Liver (tissue), 9 donors: ENCODE data around the gene GOPC. TPM values are rescaled to one million over a fixed set of nuclear protein-coding genes. Genes with fewer than 3 reads are reported as not detected.

Source experiments
- DNase-seq: peaks from one replicate; pipeline ENCODE4 v3.0.0-alpha.2; 2017; ENCODE audit warnings: low spot score
- H3K27ac ChIP-seq, 2 donors: one replicate each; pipeline ENCODE4 v1.7.0; 2013; ENCODE audit warnings: inconsistent platforms in 2 of 2, low read length in 2 of 2, control low read depth in 1 of 2, low read depth in 1 of 2, mild to moderate bottlenecking in 1 of 2
- H3K27me3 ChIP-seq, 4 donors: one replicate each; pipeline versions ENCODE4 v1.6.1 to v1.7.0; 2013; ENCODE audit warnings: low read length in 3 of 4, inconsistent platforms in 1 of 4, mild to moderate bottlenecking in 1 of 4, moderate library complexity in 1 of 4; ENCODE audit not compliant: control insufficient read depth in 4 of 4, insufficient read depth in 4 of 4
- H3K36me3 ChIP-seq, 4 donors: one replicate each; pipeline versions ENCODE4 v1.6.1 to v1.7.0; 2013; ENCODE audit warnings: low read length in 3 of 4, mild to moderate bottlenecking in 3 of 4, low read depth in 1 of 4, moderate library complexity in 1 of 4; ENCODE audit not compliant: control insufficient read depth in 4 of 4, insufficient read depth in 3 of 4
- H3K4me1 ChIP-seq, 4 donors: one replicate each; pipeline versions ENCODE4 v1.6.1 to v1.7.0; 2013; ENCODE audit warnings: low read length in 3 of 4, mild to moderate bottlenecking in 3 of 4, moderate library complexity in 1 of 4; ENCODE audit not compliant: control insufficient read depth in 4 of 4, insufficient read depth in 4 of 4
- H3K4me3 ChIP-seq, 3 donors: one replicate each; pipeline versions ENCODE4 v1.6.1 to v1.7.0; 2013; ENCODE audit warnings: low read length in 3 of 3, control low read depth in 1 of 3, low read depth in 1 of 3, mild to moderate bottlenecking in 1 of 3
- H3K9ac ChIP-seq, 2 donors: one replicate each; pipeline ENCODE4 v1.7.0; 2013; ENCODE audit warnings: low read length in 2 of 2, mild to moderate bottlenecking in 2 of 2, moderate library complexity in 2 of 2, control low read depth in 1 of 2, low read depth in 1 of 2
- H3K9me3 ChIP-seq, 4 donors: one replicate each; pipeline versions ENCODE4 v1.6.1 to v1.7.0; 2013; ENCODE audit warnings: low read length in 3 of 4; ENCODE audit not compliant: control insufficient read depth in 4 of 4
- ATF3 ChIP-seq: IDR thresholded peaks from 2 replicates; pipeline ENCODE4 v1.6.1; 2016; ENCODE audit warnings: antibody characterized with exemption
- CTCF ChIP-seq: fragments of 150-350 bp; IDR thresholded peaks from 2 replicates; pipeline ENCODE4 v1.5.1; 2017; ENCODE audit warnings: improper control_type of control experiment, low read depth, low read length; ENCODE audit not compliant: missing input control
- EGR1 ChIP-seq, 2 donors: IDR thresholded peaks; 2 replicates each; pipeline ENCODE4 v1.6.1; 2016 to 2018; ENCODE audit warnings: antibody characterized with exemption in 2 of 2, low read depth in 2 of 2
- FOXA1 ChIP-seq: IDR thresholded peaks from 2 replicates; pipeline ENCODE4 v1.6.1; 2016; ENCODE audit warnings: antibody characterized with exemption
- FOXA2 ChIP-seq: IDR thresholded peaks from 2 replicates; pipeline ENCODE4 v1.6.1; 2016; ENCODE audit warnings: antibody characterized with exemption
- HNF4A ChIP-seq, 2 donors: conservative IDR thresholded peaks; 2 replicates each; pipeline ENCODE4 v1.6.1; 2016; ENCODE audit warnings: antibody characterized with exemption in 2 of 2, mild to moderate bottlenecking in 2 of 2
- HNF4G ChIP-seq: IDR thresholded peaks from 2 replicates; pipeline ENCODE4 v1.6.1; 2016; ENCODE audit warnings: antibody characterized with exemption
- NR2F2 ChIP-seq: IDR thresholded peaks from 2 replicates; pipeline ENCODE4 v1.6.1; 2016; ENCODE audit warnings: antibody characterized with exemption
- REST ChIP-seq: IDR thresholded peaks from 2 replicates; pipeline ENCODE4 v1.6.1; 2016; ENCODE audit warnings: antibody characterized with exemption, mild to moderate bottlenecking
- RXRA ChIP-seq, 2 donors: IDR thresholded peaks; 2 replicates each; pipeline ENCODE4 v1.6.1; 2017 to 2018; ENCODE audit warnings: antibody characterized with exemption in 2 of 2, mild to moderate bottlenecking in 1 of 2
- SP1 ChIP-seq: IDR thresholded peaks from 2 replicates; pipeline ENCODE4 v1.6.1; 2018; ENCODE audit warnings: antibody characterized with exemption, mild to moderate bottlenecking
- YY1 ChIP-seq: IDR thresholded peaks from 2 replicates; pipeline ENCODE4 v1.6.1; 2016; ENCODE audit warnings: antibody characterized with exemption, mild to moderate bottlenecking
- WGBS: extraction: QIAGEN DNeasy Blood & Tissue Kit; methylation state at CpG from one replicate; pipeline ENCODE4 v1.1.7; 2013; 5-methylcytosine and 5-hydroxymethylcytosine counted together
- polyA plus RNA-seq, 2 donors: library from polyadenylated mRNA; stranded (reverse) in 1 of 2; unstranded in 1 of 2; fragments of 200-250 nt in 1 of 2; fragments of >200 nt in 1 of 2; fragmentation: Nextera tagmentation in 1 of 2; extraction: Ambion mirVana in 1 of 2; gene quantifications; one replicate each; pipeline versions ENCODE4 v1.2.1 to v1.2.3, GENCODE V29; 2013 to 2015
- total RNA-seq, 2 donors: library from RNA; depleted of rRNA; stranded (reverse); fragments of >200 nt; gene quantifications; one replicate each; pipeline ENCODE4 v1.2.3, GENCODE V29; 2014
- donor health status: healthy.
- donor health status: healthy.
- donor health status: healthy.
- donor health status: healthy.
- donor health status: healthy.

Gene GOPC
- total and polyA plus RNA-seq, 4 donors = 7.4 to 17.8 (median 11.4) TPM

- no peak for TF ChIP-seq REST
- TF ChIP-seq FOXA2 = no peak
- TF ChIP-seq EGR1 (IDR thresholded peaks at IDR 0.05; ENCODE audit: low read depth in 2 of 2) = no peak
- no peak for TF ChIP-seq CTCF
- TF ChIP-seq SP1 = no peak
- TF ChIP-seq NR2F2 = no peak
- TF ChIP-seq RXRA (IDR thresholded peaks at IDR 0.05) = no peak
- TF ChIP-seq FOXA1 = no peak
- no peak for TF ChIP-seq ATF3
- no peak for TF ChIP-seq HNF4G
- no peak for TF ChIP-seq HNF4A (conservative IDR thresholded peaks at IDR 0.05)
- Histone ChIP-seq H3K27me3 (no peaks in the 10 kb centered on the region), H3K9me3 (no peaks in the 10 kb centered on the region), H3K4me1 (peaks cover 0 to 6% (median 2%) of the 10 kb centered on the region in 4 donors), H3K4me3 (no peak overlapping the region), H3K36me3 (peaks cover 3 to 8% (median 5%) of the 10 kb centered on the region in 4 donors), H3K9ac (no peak overlapping the region), H3K27ac (no peak overlapping the region)
- WGBS = 95% methylated on average over 3 of the region's 3 CpGs
- DNase-seq = no peak
These were observed 9.1 kb downstream of the GOPC start for GRCh38 chr6:117592983-117593759.

- Histone ChIP-seq H3K4me1 (peaks cover 0 to 6% (median 2%) of the 10 kb centered on the region in 4 donors), H3K27ac (no peak overlapping the region), H3K9ac (no peak overlapping the region), H3K9me3 (no peaks in the 10 kb centered on the region), H3K36me3 (peaks cover 0 to 12% (median 5%) of the 10 kb centered on the region in 4 donors), H3K4me3 (no peak overlapping the region), H3K27me3 (no peaks in the 10 kb centered on the region)
- DNase-seq = no peak
- TF ChIP-seq HNF4G (no peak), SP1 (no peak), YY1 (no peak), FOXA2 (no peak), FOXA1 (no peak), CTCF (no peak)
- 89% methylated on average over 3 of the region's 3 CpGs for WGBS
These were observed 10.9 kb downstream of the GOPC start for GRCh38 chr6:117591405-117591804.
